Trophoblast cell (in vitro differentiated cells and primary cell): ENCODE results near the gene LHX5.

Experiments used
- DNase-seq, 2 donors: peaks; one replicate each; pipeline ENCODE4 v3.0.0-alpha.2; 2016
- H2AFZ ChIP-seq: 2 replicates; pipeline ENCODE4 v1.6.1; 2013; ENCODE audit warnings: low read length, moderate library complexity, mild to moderate bottlenecking; ENCODE audit not compliant: insufficient read depth, poor library complexity
- H2AK5ac ChIP-seq: 2 replicates; pipeline ENCODE4 v1.6.1; 2013; ENCODE audit warnings: mild to moderate bottlenecking, low read length
- H2BK120ac ChIP-seq: 2 replicates; pipeline ENCODE4 v1.6.1; 2013; ENCODE audit warnings: low read length, mild to moderate bottlenecking, moderate library complexity; ENCODE audit not compliant: insufficient read depth, poor library complexity
- H2BK12ac ChIP-seq: 2 replicates; pipeline ENCODE4 v1.6.1; 2013; ENCODE audit warnings: mild to moderate bottlenecking, low read length, moderate library complexity
- H2BK5ac ChIP-seq: 2 replicates; pipeline ENCODE4 v1.6.1; 2013; ENCODE audit warnings: low read length, low read depth, moderate library complexity, mild to moderate bottlenecking; ENCODE audit not compliant: poor library complexity
- H3K14ac ChIP-seq: 2 replicates; pipeline ENCODE4 v1.6.1; 2013; ENCODE audit warnings: mild to moderate bottlenecking, low read length
- H3K18ac ChIP-seq: 2 replicates; pipeline ENCODE4 v1.6.1; 2013; ENCODE audit warnings: mild to moderate bottlenecking, low read length
- H3K23ac ChIP-seq: 2 replicates; pipeline ENCODE4 v1.6.1; 2013; ENCODE audit warnings: low read length
- H3K27ac ChIP-seq: 2 replicates; pipeline ENCODE4 v1.5.1; 2013; ENCODE audit warnings: low read depth, mild to moderate bottlenecking, inconsistent platforms, low read length, moderate library complexity
- H3K27me3 ChIP-seq: 2 replicates; pipeline ENCODE4 v1.6.1; 2013; ENCODE audit warnings: inconsistent platforms, mild to moderate bottlenecking, low read length, moderate library complexity; ENCODE audit not compliant: insufficient read depth
- H3K36me3 ChIP-seq, 2 experiments: 1 replicate in 1 of 2; 2 replicates in 1 of 2; pipeline ENCODE4 v1.6.1; 2013; ENCODE audit warnings: low read length in 2 of 2, mild to moderate bottlenecking in 2 of 2, moderate library complexity in 1 of 2; ENCODE audit not compliant: insufficient read depth in 2 of 2, control insufficient read depth in 1 of 2
- H3K4ac ChIP-seq: 2 replicates; pipeline ENCODE4 v1.6.1; 2013; ENCODE audit warnings: low read depth, mild to moderate bottlenecking, low read length, moderate library complexity
- H3K4me1 ChIP-seq, 2 experiments: 1 replicate in 1 of 2; 2 replicates in 1 of 2; pipeline ENCODE4 v1.6.1; 2013; ENCODE audit warnings: low read length in 2 of 2, mild to moderate bottlenecking in 2 of 2, moderate library complexity in 1 of 2; ENCODE audit not compliant: insufficient read depth in 2 of 2, control insufficient read depth in 1 of 2
- H3K4me2 ChIP-seq: 2 replicates; pipeline ENCODE4 v1.6.1; 2013; ENCODE audit warnings: inconsistent platforms, mild to moderate bottlenecking, low read length, moderate library complexity
- H3K4me3 ChIP-seq: 2 replicates; pipeline ENCODE4 v1.5.1; 2013; ENCODE audit warnings: mild to moderate bottlenecking, low read depth, low read length, inconsistent platforms
- H3K79me1 ChIP-seq: one replicate; pipeline ENCODE4 v1.6.1; 2013; ENCODE audit warnings: low read length
- H3K79me2 ChIP-seq: 2 replicates; pipeline ENCODE4 v1.6.1; 2013; ENCODE audit warnings: low read length, mild to moderate bottlenecking; ENCODE audit not compliant: control insufficient read depth, insufficient read depth, poor library complexity
- H3K9ac ChIP-seq: 2 replicates; pipeline ENCODE4 v1.6.1; 2013; ENCODE audit warnings: mild to moderate bottlenecking, low read length
- H3K9me3 ChIP-seq: 2 replicates; pipeline ENCODE4 v1.6.1; 2013; ENCODE audit warnings: low read depth, mild to moderate bottlenecking, control low read depth, inconsistent platforms, low read length; ENCODE audit not compliant: insufficient read depth
- H4K12ac ChIP-seq: 2 replicates; pipeline ENCODE4 v1.6.1; 2013; ENCODE audit warnings: low read depth, mild to moderate bottlenecking, low read length, moderate library complexity
- H4K8ac ChIP-seq: 2 replicates; pipeline ENCODE4 v1.6.1; 2013; ENCODE audit warnings: low read depth, mild to moderate bottlenecking, low read length, moderate library complexity
- H4K91ac ChIP-seq: one replicate; pipeline ENCODE4 v1.6.1; 2013; ENCODE audit warnings: low read depth, mild to moderate bottlenecking, low read length, moderate library complexity
- WGBS: extraction: QIAGEN DNeasy Blood & Tissue Kit; methylation state at CpG from one replicate; pipeline ENCODE4 v1.1.7; 2013; ENCODE audit warnings: missing lambda C conversion rate; ENCODE audit not compliant: insufficient read length, insufficient coverage; ENCODE audit errors: extremely low coverage; 5-methylcytosine and 5-hydroxymethylcytosine counted together

The LHX5 gene

GRCh38 chr12:113468365-113469223 is 3.1 kb downstream of the LHX5 start:
- H2AK5ac ChIP-seq = no peak overlapping the region
- peaks cover 0 to 4% of the 10 kb centered on the region in 2 experiments for H3K4me1 ChIP-seq
- peaks cover 100% of the 10 kb centered on the region for H3K27me3 ChIP-seq
- H3K79me1 ChIP-seq = no peaks in the 10 kb centered on the region
- no peak overlapping the region for H4K12ac ChIP-seq
- H3K9me3 ChIP-seq = peaks cover 19% of the 10 kb centered on the region
- no CpG with 5 or more reads among the region's 38 CpGs for WGBS
- H2AFZ ChIP-seq = peak overlapping the region; percentile 20
- no peak overlapping the region for H3K14ac ChIP-seq
- no peak overlapping the region for H2BK120ac ChIP-seq
- H3K23ac ChIP-seq = no peak overlapping the region
- no peak overlapping the region for H3K4ac ChIP-seq
- no peak overlapping the region for H3K9ac ChIP-seq
- H4K8ac ChIP-seq = no peak overlapping the region
- no peak overlapping the region for H3K18ac ChIP-seq
- DNase-seq = no peak
- no peaks in the 10 kb centered on the region for H3K36me3 ChIP-seq
- H3K4me2 ChIP-seq = peak overlapping the region; percentile 46
- no peak overlapping the region for H3K27ac ChIP-seq
- H2BK5ac ChIP-seq = no peak overlapping the region
- no peak overlapping the region for H2BK12ac ChIP-seq
- no peak overlapping the region for H4K91ac ChIP-seq
- no peaks in the 10 kb centered on the region for H3K79me2 ChIP-seq
- no peak overlapping the region for H3K4me3 ChIP-seq

GRCh38 chr12:113467502-113468364 is 3.9 kb downstream of the LHX5 start:
- WGBS = no CpG with 5 or more reads among the region's 78 CpGs
- peaks cover 19% of the 10 kb centered on the region for H3K9me3 ChIP-seq
- no peak overlapping the region for H2BK5ac ChIP-seq
- no peak overlapping the region for H2BK12ac ChIP-seq
- H3K27ac ChIP-seq = no peak overlapping the region
- H3K23ac ChIP-seq = no peak overlapping the region
- H2BK120ac ChIP-seq = no peak overlapping the region
- peak overlapping the region; percentile 20 for H2AFZ ChIP-seq
- H4K12ac ChIP-seq = no peak overlapping the region
- no peak overlapping the region for H3K18ac ChIP-seq
- no peak overlapping the region for H3K4ac ChIP-seq
- no peak overlapping the region for H4K8ac ChIP-seq
- H3K27me3 ChIP-seq = peaks cover 100% of the 10 kb centered on the region
- peaks cover 0 to 4% of the 10 kb centered on the region in 2 experiments for H3K4me1 ChIP-seq
- H3K36me3 ChIP-seq = no peaks in the 10 kb centered on the region
- no peak overlapping the region for H4K91ac ChIP-seq
- H3K79me1 ChIP-seq = no peaks in the 10 kb centered on the region
- no peak overlapping the region for H3K4me3 ChIP-seq
- H3K4me2 ChIP-seq = peak overlapping the region; percentile 46
- no peaks in the 10 kb centered on the region for H3K79me2 ChIP-seq
- H3K14ac ChIP-seq = no peak overlapping the region
- no peak overlapping the region for H2AK5ac ChIP-seq
- DNase-seq = peak in 1 of 2 donors; percentile 5
- no peak overlapping the region for H3K9ac ChIP-seq

DNA sequence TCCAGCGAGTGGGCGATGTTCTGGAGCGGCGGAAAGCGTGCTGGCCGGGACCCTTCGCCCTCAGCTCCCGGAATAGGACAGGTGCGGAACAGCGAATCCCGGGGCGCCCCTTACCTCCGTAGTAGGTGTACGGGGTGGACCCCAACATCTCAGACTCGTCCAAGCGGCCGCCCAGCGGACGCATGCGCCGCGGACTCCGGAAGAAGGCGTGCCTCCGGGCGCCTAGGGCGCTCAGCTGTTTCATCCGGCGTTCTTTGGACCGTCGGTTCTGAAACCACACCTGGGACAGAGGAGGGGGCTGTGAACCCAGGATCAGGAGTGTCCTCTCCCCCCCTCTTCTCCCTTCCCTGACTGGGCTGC is 4.5 kb downstream of the LHX5 start:
- no CpG with 5 or more reads among the region's 31 CpGs for WGBS
- H3K4ac ChIP-seq = no peak overlapping the region
- H2BK5ac ChIP-seq = no peak overlapping the region
- no peak overlapping the region for H2BK120ac ChIP-seq
- no peak overlapping the region for H2BK12ac ChIP-seq
- H3K79me2 ChIP-seq = no peaks in the 10 kb centered on the region
- H3K79me1 ChIP-seq = no peaks in the 10 kb centered on the region
- H3K4me3 ChIP-seq = no peak overlapping the region
- peak overlapping the region; percentile 46 for H3K4me2 ChIP-seq
- peaks cover 16% of the 10 kb centered on the region for H3K9me3 ChIP-seq
- H3K14ac ChIP-seq = no peak overlapping the region
- H2AK5ac ChIP-seq = no peak overlapping the region
- no peak overlapping the region for H4K91ac ChIP-seq
- no peak overlapping the region for H4K8ac ChIP-seq
- H3K36me3 ChIP-seq = no peaks in the 10 kb centered on the region
- H3K4me1 ChIP-seq = peaks cover 1 to 4% of the 10 kb centered on the region in 2 experiments
- no peak overlapping the region for H3K18ac ChIP-seq
- H3K23ac ChIP-seq = no peak overlapping the region
- H4K12ac ChIP-seq = no peak overlapping the region
- peaks cover 98% of the 10 kb centered on the region for H3K27me3 ChIP-seq
- no peak overlapping the region for H3K9ac ChIP-seq
- H2AFZ ChIP-seq = peak overlapping the region; percentile 0
- no peak overlapping the region for H3K27ac ChIP-seq
- DNase-seq = no peak

DNA sequence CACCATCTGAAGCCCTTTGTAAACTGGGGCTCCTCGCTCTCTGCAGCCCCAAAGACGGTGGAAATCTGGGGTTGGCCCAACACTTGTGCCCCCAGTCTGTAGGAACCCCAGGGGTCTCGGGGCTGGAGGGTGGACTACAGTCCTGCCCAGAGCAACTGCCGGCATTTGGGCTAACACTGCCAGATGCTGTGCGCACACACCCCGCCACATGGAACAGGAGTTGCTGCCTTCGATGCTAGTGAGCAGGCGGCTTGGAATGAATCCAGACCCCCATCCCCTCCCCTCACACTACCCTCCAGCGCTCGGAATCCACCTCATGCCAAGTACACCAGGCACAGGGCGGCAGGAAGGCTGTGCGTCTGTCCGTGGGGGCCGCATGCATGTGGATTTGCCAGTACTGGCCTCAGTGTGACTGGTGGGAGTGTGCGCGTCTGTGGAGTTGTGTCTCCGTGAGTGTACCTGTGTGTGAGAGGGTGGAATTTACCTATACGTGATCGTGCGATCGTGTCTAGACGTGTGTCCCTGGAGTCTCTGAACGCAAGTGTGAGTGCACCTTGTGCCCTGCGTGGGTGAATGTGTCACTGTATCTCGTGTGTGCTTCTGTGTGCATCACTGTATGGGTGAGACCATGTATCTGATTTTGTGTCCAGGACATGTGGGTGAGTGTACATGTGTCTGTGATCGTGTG is 5.1 kb downstream of the LHX5 start:
- Histone ChIP-seq H2AK5ac (no peak overlapping the region), H2BK120ac (no peak overlapping the region), H3K36me3 (no peaks in the 10 kb centered on the region), H3K18ac (no peak overlapping the region), H3K9ac (no peak overlapping the region), H3K27me3 (peaks cover 93% of the 10 kb centered on the region), H2BK5ac (no peak overlapping the region), H3K4me2 (peak overlapping the region; percentile 46), H3K4me1 (peaks cover 2 to 4% of the 10 kb centered on the region in 2 experiments), H4K12ac (no peak overlapping the region), H2BK12ac (no peak overlapping the region), H3K4ac (no peak overlapping the region), H4K91ac (no peak overlapping the region), H4K8ac (no peak overlapping the region), H3K23ac (no peak overlapping the region), H3K79me1 (no peaks in the 10 kb centered on the region), H3K79me2 (no peaks in the 10 kb centered on the region), H3K9me3 (peaks cover 16% of the 10 kb centered on the region), H3K14ac (no peak overlapping the region), H2AFZ (no peak overlapping the region), H3K27ac (no peak overlapping the region), H3K4me3 (no peak overlapping the region)
- no peak for DNase-seq
- WGBS = no CpG with 5 or more reads among the region's 26 CpGs
